D341Med (cell line): ENCODE results near the gene SPINT2.

Experiments used
- DNase-seq: peaks from one replicate; pipeline ENCODE4 v3.0.0; 2012; ENCODE audit warnings: low spot score

SPINT2 gene

GRCh38 chr19:38267761-38268483 is 3.5 kb downstream of the SPINT2 start:
- no peak for DNase-seq

DNA sequence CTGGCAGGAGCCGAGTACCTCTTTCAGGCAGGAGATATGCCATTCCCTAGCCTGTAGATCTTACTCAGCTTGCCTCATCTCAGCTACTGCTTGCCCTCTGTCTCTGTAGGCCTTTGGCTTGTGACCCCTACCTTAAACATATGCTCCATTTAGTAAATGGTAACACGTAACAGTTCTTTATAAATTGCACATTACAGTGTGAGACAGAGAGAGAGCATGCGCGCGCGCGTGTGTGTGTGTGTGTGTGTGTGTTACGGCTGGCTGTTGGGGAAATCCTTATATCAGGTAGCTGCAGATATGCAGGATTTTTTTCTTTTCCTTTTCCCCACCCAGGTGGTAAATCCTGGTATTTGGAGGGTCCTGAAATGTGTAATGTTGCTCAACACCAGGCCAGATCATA is 4.2 kb downstream of the SPINT2 start:
- DNase-seq: no peak

GRCh38 chr19:38270587-38271167 is 6.3 kb downstream of the SPINT2 start:
- DNase-seq: no peak

DNA sequence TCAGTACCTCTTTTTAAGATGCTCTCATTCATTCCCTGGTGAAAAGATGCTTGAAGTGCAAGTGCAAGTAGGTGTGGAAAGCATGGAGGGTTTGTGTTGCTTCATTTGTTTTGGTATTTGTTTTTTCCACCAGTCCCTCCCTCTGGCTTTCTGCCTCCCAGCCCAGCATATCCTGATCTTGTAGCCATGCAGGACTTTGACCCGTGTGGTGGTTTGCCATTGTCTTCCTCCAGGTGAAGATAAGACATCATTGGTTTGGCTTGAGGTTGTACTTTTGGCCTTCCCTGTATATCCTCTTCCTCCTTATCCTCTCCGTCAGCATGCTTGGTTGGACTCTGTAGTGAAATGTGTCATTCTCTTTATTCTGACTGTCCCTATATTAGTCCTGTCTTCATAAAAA is 9.1 kb downstream of the SPINT2 start:
- DNase-seq: no peak

DNA sequence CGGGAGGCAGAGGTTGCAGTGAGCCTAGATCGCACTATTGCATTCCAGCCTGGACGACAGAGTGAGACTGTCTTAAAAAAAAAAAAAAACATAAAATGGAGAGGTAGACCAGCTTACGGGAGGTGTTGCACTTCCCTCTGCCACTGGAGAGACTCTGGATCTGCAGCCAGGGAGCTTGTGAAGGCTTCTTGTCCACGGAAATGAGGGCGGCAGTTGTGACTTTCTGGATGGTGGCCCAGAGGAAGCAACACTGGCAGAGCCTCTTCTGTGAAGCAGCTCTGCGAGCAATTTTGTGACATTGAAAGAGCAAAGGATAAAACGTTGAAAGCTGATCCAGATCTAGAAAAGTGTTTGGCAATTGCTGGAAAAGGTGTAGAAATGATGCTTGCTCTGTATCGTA is 10.4 kb downstream of the SPINT2 start:
- no peak for DNase-seq

GRCh38 chr19:38276942-38277517 is 12.7 kb downstream of the SPINT2 start:
- no peak for DNase-seq

GRCh38 chr19:38277549-38277948 is 13.2 kb downstream of the SPINT2 start:
- DNase-seq: peak; percentile 3

DNA sequence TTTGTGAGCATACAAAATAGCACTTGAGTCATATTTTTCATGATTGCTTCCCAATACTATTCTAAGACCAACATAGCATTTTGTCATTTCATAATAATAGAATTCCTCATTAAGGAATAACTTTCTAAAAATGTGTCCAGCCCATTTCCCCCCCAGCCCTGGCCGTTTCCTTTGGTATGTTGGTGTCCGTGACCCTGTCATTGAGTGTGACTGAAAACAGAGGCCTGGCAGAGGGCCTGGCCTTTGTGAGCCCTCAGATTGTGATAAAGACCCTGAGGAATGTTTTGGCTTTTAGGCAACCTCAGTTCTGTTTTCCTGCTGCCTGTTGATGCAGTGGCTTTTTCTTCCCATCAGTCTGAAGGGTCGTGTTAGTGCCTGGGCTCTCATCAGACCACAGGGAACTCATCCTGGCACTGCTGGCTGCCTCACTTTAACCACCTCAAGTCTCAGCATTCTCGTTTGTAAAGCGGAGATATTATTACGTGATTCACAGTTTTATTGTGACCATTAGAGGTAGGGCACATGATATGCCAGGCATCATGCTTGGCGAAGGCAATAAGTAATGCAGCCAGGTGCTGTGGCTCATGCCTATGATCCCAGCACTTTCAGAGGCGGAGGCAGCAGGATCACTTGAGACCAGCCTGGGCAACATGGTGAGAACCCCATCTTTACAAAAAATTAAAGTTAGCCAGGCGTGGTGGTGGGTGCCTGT is 13.8 kb downstream of the SPINT2 start:
- no peak for DNase-seq

- no peak for DNase-seq
Observed at GRCh38 chr19:38278751-38279150, 14.4 kb downstream of the SPINT2 start.

DNA sequence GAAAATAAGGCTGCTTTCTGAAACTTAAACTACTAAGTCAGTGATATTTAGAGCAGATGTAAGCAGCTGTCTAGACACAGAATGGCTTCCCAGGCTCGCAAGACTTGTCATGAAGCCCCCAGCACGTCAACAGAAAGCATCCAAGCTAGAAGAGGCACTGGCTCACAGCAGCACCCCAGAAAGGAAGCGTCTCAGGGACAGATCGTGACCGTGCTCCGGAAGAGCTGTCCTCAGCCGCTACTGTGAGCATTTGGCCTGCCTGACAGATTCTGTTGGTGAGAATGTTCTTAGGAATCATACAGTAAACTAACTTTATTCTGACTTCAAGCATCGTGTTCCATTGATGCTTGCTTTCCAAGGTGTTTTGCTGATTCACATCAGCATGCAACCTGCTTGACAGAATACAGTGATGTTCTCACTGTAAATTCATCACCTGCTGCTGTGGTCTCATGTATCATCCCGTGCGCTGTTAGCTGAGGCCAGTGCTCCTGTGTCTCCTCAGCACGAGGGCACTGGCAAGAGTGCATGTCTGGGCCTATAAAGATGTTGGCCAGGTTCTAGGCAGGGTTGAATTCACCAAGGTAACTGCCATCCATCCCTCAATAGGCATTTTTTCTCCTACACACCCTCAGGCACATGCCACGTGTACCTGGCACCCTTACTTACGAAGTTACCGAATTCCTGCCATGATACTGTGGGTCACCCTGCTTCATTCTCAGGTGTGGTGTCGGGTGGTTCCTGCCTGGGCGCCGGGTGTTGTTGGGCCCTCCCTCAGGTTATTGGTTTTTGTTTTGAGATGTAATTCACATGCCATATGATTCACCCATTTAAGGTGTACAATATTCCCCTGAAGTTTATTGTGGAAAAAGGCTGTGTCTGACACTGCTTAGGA is 15.9 kb downstream of the SPINT2 start:
- DNase-seq: peak; percentile 17

GRCh38 chr19:38281811-38282566 is 17.6 kb downstream of the SPINT2 start:
- DNase-seq: no peak

DNA sequence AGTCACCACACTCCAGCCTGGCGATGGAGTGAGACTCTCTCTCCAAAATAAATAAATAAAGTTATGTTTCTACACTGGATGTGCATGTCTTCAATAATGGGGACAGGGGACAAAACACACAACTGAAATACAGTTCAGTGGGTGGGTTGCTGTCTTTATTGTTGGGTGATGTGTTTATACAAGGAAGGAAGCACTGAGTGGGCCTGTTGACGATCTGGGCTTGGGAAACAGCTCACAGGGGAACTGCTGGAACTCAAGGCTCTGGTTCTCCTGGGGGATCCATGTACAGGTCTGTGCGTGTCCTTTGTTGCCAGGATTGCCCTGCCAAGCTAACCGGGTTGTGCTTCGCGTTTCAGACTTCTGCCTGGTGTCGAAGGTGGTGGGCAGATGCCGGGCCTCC is 18.9 kb downstream of the SPINT2 start:
- no peak for DNase-seq

DNA sequence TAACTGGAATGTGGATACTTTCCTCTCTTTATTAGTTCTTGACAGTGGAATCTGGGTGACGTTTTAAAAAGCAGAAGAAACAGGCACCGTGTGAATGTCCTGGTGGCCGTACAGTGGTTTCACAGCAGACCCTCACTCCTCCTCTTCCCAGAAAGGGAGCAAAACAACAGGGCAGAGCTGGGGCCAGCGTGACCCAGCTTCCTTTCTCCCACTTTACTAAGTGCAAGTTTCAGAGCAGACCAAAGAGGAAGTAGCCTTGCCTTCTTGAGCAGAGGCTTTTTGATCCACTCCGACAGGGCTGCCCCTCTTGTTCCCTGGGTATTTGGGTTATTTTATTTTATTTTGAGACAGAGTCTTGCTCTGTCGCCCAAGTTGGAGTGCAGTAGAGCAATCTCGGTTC is 20.0 kb downstream of the SPINT2 start:
- no peak for DNase-seq

GRCh38 chr19:38285567-38285966 is 21.2 kb downstream of the SPINT2 start:
- DNase-seq: no peak

DNA sequence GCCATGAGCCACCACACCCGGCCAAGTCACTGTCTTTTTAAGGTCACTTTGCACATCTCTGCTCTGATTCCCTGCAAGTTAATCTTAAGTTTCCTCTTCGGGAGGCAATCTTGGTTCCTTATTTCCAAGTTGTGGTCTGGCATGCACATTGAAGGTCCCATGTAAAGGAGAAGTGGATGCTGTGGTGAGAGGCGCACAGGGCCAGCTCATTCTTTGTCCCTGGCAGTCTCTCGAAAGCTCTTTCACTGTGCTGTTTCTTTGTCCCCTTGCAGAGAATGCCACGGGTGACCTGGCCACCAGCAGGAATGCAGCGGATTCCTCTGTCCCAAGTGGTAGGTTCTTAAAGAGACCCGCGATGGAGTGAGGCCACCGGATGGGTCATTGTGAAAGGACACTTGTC is 23.2 kb downstream of the SPINT2 start:
- DNase-seq: no peak

DNA sequence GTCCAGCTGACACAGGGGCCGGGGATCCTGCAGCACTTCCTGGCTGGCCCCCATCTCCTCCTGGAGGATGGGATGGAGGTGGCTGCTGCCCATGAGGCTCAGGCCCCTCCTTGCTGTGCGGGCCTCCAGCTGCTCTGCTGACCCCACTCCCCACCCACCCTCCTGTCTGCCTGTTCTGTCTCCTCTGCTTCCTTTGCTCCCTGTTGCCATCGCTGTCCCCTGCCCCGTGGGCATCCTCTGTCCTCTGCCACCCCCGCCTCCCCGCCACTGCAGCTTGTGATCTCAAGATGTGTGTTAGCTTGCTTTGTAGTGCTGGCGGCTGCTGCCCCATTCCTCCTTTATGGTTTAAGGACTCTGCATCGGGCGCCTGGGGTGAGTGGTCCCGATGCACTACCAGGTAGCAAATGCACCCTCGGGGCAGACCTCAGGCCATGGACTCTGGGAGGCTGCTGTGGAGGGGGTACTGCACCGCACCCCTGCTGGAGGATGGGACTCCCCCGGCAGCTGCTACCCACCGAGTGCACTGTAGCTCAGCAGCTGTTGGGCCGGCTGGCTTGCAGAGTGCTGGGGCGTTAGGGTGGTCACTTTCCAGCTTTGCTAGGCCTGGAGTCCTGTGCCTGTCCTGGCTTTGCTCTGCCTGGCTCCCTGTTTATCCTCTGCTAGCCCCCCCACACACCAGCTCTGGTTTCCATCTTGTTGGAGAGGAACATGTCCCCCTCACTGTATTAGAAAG is 23.9 kb downstream of the SPINT2 start:
- no peak for DNase-seq

DNA sequence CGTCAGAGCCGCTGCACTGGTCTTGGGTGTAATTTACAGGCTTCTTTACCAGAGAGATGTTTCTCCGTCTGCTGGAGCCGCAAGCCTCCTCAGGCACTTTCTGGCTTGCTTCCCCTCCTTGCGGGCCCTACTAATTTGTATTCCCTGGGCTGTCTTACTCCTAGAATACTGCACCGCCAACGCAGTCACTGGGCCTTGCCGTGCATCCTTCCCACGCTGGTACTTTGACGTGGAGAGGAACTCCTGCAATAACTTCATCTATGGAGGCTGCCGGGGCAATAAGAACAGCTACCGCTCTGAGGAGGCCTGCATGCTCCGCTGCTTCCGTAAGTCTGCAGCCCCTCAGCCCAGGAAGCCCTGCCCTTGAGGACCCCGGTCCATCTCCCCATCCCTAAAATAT is 25.6 kb downstream of the SPINT2 start:
- no peak for DNase-seq

DNA sequence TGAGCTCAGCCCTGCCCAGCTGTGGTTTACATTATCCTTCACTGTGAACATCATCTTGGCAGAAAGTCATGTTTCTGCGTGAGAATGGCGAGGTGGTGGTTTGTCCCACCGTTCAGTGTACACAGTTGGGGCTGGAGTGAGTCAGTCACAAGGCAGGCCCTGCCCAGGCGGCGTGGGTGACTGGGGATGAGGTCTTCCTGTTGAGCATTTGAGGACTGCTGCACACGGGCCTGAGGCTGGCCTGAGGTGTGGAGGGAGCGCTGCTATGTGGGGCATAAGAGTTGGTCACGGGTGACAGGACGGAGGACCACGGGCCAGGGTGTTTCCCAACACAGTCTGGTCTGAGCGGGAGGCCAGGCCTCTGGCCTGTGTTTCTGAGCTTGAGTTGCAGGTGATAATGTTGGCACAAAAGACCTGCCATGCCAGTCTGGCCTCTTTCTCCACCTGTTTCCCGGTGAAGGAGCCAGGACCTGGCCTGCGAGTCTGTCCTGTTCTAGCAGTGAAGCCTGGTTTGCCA is 26.3 kb downstream of the SPINT2 start:
- no peak for DNase-seq

DNA sequence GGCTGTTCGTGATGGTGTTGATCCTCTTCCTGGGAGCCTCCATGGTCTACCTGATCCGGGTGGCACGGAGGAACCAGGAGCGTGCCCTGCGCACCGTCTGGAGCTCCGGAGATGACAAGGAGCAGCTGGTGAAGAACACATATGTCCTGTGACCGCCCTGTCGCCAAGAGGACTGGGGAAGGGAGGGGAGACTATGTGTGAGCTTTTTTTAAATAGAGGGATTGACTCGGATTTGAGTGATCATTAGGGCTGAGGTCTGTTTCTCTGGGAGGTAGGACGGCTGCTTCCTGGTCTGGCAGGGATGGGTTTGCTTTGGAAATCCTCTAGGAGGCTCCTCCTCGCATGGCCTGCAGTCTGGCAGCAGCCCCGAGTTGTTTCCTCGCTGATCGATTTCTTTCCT is 27.5 kb downstream of the SPINT2 start:
- DNase-seq: no peak

DNA sequence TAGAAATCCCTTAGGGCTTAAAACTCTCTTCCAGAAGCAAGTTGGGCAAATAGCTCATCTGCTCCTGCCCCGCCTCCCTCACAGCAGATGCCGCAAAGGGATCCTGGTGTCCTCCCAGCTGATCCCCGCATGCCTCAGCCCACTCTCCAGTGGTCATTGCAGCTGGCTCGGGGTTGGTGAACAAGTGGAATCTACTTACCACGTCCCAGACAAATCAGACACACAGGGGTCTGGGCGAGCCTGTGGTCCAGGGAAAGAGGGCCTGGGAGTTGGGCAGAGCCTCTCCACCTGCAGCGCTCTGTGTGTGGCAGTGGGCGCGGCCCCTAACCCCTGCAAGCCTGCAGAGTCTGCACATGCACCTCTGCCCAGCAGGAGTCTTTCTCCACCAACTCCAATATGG is 28.9 kb downstream of the SPINT2 start:
- DNase-seq: no peak
